ENCODE results near the gene ADAMTS2.

Gene ADAMTS2

DNA sequence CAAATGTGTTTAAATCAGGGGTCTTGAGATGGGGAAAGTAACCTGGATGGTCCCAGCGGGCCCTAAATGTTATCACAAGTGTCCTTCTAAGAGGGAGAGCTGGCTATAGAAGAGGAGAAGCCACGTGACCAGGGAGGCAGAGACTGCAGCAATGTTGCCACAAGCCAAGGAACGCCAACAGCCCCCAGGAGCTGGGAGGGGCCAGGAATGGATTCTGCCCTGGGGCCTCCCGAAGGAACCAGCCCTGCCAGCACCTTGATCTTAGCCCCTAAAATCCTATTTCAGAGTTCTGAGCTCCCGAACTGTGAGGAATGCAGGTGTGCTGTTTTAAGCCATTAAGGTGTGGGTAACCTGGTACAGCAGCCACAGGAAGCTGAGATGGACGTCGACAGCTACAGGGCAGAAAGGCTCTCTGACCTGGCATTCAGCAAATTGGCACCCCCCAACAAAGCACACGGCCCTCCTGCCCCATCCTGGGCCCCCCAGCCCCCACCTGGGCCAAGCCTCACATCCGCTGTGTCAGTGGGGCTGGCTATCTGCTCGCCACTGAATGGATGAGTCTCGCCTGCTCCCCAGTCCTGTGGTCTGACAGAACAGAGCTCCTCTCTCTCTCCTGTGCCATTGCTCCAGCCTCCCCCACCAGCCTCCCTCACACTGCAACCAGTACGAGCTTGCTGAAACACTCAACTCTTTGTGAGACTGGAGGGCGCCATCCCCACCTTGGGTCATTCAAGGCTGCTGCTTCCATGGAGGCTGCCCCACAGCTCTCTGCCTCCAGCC, 78.8 kb downstream of the ADAMTS2 start:
- DNase-seq (ENCODE audit: low read depth in 2 of 2) = no peak

DNA sequence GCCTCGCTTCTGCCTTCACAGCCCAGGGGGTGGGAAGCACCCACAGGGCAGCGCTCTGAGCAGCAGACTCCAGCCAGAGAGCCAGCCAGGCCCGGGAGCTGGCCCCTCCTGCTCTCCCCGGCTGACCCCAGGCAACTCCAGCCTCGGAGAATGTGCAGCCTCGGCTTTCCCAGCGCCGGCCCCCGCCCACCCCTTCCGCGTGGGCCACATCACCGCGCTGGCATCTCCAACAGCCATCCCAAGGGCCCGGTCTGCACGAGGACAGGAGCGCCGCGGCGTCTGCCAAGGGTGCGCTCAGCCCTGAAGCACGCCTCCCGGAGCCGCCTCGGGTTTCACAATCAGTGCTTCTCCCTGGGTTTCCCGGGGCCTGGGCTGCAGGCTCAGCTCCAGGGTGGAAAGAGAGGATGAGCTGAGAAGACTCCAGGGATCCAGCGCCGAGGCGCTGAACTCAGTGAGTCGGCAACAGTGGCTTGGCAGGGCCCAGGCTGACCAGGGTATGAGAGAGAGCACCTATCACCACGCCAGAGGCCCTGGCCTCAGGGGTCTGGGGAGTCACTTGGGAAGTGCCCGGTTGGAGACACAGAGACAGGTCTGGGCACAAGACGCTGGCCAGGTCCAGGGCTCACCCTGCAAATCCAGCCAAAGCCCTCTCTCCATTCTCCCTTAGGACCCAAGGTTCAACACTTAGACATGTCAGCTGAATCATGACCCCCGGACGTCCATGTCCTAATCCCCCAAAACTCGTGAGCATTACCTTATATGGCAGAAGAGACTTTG, 79.6 kb downstream of the ADAMTS2 start:
- no peak for DNase-seq (ENCODE audit: low read depth in 2 of 2)

DNA sequence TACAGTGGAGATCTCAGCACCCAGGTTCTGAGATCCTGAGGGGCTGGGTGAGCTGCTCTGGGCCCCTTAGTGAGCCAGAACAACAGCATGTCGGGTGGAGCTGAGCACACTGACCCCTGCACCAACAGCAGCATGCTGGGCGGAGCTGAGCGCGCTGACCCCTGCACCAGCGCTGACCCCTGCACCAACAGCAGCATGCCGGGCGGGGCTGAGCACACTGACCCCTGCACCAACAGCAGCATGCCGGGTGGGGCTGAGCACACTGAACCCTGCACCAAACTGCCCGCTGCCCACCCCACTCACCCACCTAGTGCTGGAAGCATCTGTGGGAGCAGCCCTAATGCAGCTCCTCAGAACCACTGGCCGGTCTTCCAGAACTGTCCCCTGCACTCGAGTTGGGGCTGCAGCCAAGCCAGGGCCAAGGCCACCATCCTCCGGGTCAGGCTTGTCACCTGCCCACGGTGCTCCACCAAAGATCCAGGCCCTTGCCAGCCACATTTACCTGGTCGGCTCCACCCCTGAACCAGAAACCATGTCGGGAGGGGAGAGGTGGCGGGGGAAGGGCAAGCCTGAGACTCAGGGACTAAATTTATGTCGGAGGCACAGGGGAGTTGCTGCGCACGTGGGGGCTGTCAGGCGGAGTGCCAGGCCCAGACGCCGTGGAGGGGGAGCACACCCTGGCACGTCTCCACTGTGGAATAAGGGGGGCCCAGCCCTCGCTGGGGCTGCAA, 80.3 kb downstream of the ADAMTS2 start:
- no peak for DNase-seq (ENCODE audit: low read depth in 2 of 2)

DNA sequence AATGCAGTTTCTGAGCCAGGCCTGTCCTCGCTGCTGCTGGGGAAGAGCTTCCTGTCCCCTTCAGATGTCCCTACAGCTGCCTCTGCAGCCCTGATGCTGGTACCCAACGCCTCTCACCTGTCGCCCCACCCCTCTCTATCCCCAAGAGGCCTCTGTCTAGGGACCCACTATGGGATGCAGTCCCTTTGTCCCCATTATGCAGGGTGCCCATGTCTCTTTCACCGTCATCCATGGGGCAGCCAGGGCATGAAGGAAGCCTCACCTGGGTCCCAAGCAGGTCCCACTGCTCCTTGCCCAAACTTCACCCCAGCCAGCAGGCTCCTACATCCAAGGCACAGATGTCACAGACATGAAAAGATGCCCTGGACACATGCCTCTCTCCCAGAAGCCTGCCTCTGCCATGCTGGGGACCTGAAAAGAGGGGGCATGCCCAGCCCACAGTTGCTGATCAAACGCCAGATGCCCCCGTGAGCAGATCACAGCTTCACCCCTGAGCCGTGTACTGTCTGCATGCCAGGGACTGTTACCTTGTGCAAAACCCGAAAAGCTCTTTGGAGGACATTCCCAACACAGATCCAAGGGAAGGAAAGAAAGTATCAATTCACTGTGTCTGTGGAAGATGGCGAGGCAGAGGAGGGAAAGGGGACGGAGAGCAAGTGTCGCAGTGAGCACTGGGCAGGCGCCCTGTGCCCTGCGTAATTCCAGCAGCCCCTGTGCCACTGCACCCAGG, 81.0 kb downstream of the ADAMTS2 start:
- no peak for DNase-seq (ENCODE audit: low read depth in 2 of 2)

DNA sequence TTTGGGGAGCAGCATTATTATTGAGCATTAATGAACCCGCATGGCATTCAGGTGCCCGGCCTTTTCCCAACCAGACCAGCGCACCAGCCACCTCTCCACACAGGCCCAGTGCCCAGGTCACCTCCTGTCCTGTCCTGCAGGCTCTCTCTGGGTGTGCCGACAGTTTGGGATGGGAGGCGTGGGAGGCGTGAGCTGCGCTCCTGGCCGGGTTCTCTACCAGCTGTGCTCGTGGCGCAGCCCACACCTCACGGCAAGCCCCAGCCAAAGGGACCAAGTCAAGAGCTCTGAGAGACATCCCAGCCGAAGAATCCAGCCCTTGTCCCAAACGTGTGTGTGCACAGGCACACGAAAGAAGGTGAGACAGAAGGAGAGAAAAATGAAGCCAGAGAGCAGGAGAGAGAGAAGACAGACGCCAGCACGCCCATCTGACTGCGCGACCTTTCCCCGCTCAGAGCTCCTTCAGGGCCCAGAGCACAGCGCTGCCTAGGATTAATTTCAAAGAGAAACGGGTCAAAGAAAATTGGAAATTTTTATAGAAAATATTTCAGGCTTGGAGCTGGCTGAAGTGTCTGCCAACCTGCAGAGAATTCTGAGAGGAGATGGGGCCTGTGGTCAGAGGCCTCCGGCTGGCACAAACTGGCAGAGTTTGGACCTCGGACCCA, 81.7 kb downstream of the ADAMTS2 start:
- DNase-seq (ENCODE audit: low read depth in 2 of 2) = no peak

DNA sequence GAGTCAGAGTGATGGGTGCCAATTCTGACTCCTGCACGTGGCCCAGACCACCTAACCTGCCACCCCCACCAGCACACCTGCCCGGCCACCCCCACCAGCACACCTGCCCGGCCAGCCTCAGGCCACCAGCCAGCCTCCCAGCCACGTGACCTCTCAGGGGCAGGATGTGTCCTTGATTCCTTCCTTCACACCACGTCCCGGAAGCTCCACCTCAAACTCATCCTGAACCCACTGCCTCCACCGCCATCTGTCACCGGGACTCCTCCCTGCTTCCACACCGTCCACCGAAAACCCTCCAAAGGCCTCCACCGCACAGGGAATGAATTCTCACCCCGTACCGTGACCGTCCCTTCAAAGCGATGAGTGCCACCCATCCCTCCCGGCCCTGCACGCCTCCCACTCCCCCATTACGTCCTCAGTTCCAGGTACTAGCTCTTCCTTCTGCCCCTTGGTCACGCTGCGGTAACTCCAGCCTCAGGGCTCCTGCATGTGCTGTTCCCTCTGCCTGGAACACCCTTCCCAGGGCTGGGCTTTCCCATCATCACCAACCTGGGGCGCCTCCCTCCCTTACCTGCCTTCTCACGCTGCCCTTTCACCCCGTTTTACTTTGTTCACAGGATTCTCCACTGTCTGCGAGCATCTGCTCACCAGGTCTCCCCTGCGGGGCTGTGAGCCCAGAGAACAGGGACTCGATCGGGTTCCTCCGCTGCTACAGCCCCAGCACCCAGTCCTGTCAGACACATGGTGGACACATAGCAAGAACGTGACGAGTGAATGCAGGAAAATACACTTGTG, 82.9 kb downstream of the ADAMTS2 start:
- no peak for DNase-seq (ENCODE audit: low read depth in 2 of 2)

DNA sequence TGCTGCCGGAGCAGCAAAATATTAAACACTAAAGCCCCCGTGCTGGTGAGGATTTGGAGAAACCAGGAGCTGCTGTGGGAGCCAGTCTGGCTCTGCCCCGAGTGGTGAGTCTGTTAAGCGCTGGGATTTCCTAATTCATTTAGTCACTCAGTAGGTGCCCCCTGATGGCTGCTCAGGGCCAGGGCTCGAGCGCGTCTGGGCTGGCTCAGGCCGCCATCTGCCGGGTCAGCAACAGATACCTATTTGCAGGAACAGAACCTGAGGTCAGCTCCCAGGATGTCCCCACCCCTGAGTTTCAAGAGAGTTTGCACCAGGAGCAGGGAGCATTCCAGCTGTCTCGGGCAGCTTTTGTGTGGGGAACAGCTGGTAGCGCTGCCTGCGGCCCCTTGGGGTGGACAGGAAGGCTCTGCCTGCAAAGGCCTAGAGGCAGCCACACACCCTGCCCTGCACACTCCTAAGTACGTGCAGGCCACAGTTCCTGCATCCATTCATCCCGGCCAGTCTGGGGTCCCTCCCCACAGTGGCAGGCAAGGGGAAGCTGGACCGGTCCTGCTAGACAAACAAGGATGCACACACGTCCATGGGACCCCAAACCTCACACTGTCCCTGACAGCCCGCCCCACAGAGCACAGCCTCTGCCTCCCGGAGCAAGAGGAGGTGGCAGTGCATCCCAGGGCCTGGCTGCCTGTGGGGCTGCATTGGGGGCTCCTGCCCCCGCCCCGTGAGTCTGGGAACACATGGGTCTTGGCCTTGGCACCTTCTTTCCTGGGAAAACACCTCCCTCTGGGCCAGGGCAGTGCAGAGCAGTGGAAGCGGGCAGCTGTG, 83.7 kb downstream of the ADAMTS2 start:
- no peak for DNase-seq (ENCODE audit: low read depth in 2 of 2)

DNA sequence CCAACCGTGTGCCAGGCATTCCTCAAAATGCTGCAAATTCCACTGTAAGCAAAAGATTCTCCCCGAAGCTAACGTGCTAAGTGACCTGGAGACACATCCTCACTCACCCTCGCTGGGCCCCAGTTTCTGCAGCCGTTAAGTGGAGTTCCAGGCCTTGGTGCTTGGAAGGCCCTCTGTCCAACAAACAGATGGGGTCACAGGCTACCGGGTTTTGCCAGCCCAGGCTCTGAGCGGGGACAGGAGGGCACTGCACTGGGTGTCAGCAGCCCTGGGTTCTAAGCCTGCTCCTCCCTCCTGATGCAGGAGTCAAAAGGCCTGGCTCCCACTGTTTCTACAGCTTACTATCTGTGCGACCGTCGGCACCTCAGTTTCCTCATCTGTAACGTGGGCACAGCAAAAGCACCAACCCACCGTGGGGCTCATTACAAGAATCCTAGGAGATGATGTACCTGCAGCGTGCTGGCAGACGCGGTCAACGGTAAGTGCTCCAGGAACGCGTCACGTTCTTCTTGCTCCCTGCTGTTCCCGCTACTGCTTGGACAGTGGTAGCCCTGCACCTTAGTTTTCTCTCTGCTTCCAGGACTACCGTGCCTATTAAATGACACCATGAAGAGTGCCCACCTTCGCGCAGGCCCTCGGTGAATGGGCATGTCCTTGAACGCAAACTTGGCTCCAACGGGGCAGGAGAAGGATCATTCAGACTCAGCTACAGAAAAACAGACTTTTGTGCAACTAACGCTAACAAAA, 84.8 kb downstream of the ADAMTS2 start:
- no peak for DNase-seq (ENCODE audit: low read depth in 2 of 2)

DNA sequence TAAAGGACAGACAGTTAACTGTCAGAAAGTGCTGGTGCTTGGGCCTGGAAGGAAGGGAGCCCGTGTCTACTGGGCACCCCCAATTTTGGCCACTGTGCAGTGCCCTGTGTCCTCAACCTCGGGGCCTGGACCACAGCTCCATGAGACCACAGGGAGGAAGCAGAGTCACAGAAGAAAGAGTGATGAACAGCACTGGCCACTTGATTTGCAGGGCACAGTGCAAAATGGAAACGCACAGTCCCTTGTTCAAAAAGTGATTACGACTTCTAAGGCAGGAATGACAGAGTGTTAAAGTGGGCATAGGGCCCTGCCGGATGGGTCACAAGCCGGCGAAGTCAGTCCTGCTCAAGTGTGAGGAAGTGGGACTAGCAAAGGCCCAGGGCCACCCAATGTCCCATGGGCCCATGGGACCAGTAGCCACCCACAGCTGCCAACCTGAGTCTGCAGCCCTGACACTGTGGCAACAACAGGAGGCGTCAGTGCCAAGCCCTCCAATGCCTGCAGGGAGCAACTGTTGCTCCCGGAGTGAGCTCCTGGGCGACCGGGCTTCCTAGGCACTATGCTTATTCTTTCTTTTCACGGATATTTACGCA, 85.4 kb downstream of the ADAMTS2 start:
- no peak for DNase-seq (ENCODE audit: low read depth in 2 of 2)

DNA sequence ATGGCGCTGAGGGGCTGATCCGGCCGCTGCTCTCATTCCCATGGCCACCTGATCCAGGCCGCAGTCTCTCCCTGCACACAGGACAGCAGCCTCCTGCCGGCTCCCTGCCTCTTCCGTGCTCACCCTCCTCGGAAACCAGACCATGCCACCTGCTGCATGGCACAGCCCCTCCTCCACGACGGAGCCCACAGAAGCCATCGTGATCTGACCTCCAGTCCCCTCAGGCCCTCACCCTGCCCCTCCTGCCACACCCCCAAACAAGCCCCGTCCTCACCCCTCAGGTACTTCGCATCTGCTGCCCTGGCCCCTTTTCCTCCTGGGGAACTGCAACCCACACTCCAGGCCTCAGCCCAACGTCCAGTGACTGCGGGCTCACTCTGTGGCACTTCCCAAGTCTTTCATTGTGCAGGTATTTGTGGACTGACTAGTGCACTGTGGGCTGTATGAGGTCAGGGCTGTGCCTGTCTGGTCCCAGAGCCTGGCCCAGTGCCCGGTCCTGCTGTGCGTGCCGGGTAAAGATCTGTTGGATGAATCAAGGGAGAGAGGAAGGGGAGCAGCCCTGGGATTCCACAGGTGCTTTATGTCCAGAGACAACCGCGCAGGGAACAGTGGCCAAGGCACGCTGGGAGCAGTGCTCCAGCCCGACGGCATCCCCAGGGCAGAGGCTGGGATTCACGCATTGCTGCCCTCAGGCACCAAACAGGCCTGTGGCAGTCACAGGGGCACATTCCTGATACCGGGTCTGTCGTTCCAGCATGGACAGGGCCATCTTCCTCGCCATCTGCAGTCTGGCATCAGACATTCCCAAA, 86.1 kb downstream of the ADAMTS2 start:
- DNase-seq (ENCODE audit: low read depth in 2 of 2) = no peak

DNA sequence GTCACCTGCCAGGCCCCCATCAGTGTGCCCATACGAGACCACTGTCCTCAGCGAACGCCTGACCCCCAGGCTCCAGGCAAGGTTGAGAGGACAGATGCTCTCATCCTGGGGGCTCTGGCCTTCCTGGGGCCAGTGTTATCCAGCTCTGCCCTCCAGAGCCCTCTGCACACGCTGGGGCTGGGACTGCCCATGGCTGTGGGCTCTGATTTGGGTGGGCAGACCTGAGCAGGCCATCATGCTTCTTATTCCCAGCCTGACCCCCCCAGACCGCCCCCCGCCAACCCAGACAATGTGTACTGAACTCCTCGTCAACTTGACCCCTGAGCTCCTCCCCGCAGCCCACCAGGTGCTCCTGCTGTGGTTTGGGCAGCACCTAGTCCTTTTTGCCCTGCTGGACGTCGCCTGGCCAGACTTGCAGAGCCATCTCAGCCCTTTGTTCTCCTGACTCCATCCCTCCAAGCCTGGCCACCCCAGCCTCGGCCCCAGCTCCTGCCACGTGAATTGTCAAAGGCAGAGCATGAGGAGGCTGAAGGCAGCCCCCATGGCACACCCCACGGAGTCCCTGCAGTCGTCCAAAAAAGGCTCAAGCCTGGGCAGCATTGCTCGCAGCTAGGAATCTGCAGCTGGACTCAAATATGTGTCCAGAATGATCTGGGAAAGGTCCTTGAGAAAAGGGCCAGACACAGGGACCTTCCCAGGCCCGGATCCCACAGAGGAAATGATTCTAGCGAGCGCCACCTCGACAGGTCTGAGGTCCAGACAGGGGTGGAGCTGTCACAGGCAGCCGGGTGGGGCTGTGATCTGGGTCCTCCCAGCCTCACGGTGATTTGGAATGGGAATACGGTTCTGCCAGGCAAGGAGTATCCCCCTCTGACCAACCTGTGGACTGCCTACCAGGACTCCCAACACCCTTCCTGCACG, 87.0 kb downstream of the ADAMTS2 start:
- no peak for DNase-seq (ENCODE audit: low read depth in 2 of 2)

DNA sequence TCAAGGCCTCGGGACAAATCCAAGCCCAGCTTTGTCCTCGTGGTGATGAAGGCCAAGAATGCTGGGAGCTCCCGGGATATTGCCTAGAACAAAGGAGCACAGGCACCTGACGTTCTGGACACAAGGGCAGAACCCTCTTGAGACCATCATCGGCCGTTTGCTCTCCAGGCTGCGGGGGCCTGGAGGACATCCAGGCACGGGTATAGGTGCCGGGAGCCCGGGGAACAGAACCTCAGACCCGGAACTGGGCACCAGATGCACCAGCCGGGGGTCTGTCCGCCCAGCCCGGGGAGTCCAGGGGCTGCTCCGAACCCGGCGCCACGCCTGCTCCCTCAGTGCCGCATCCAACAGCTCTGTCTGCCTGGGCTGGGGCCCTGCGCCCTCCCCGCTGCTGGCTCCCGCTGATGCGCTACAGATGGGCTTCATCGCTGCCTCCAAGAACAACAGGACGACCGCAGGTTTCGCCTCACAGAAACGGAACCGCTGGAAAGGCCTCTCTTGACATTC, 88.0 kb downstream of the ADAMTS2 start:
- no peak for DNase-seq (ENCODE audit: low read depth in 2 of 2)

DNA sequence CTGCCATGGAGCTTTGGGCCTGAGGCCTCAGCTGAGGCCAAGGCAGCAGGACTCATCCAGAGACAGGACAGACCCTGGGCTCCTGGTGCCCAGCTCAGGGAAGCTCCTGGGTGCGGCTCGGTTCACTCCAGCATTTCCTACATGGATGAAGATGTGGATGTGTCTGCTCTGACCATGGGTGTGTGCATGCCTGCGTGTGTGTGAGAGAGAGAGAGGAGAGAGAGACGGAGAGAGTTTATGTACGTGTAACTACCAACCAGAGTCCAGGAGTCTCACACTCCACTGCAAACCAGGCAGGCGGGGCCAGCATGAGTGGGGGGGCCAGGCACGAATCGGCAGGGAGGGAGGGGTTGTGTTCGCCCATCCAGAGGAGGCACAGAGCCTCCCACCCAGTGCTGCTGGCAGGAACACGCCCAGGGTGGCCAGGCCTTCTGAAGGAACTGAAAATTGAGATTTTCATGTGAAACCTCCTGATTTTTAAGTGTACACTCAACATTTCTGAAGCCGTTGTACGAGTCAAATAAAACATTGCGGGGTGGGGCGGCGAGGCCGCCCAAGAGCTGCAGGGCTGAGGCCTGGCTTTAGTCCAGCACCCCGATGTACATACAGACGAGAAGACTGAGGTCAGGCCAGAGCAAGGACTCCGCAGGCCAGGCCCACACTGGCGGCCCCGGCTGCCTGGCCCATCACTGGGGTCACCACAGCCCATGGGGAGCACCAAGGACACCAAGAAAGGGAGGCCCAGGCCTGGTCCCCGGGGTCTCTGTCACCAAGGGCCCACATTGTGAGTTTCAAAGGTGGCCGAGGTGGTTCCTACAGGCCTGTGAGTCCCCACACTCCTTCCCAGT, 88.7 kb downstream of the ADAMTS2 start:
- DNase-seq (ENCODE audit: low read depth in 2 of 2) = no peak

DNA sequence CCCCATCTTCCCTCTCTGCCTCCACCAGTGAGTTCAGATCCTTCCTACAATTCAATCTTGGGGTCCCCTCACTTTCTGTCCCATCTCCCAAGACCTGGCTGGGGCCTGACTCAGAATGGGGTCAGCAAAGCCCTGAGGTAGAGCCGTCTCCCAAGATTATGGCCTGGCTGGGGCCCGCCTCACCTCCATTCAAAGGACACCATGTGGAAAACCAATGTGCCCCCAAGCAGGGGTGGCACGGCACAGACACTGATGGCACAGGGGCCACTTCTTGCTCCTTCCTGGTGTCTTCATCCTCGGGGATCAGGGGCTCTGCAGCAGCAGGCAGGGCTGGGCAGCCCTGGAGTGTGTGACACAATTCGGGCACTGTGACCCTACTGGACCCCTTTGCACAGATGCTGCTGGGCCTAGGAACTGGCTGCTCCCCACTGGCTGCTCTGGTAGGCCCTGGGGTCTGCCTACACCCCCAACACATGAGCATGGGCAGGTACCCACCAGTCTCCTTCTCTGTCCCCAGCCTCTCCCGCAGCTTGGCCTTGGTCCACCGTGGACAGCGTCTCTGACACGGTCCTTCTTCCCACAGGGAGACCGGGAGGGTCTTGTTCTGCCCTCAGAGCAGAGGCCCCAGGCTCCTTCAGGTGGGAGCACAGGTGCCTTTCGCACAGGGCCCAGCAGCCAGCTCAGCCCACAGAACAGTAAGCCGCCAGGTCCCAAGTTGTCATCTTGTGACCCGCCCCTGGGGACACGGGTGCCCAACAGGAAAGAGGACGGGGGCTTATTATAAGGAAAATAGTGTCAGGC, 89.5 kb downstream of the ADAMTS2 start:
- no peak for DNase-seq (ENCODE audit: low read depth in 2 of 2)
